Heart left ventricle (tissue), 16 donors: ENCODE data around the gene TRIM9. TPM values are rescaled to one million over a fixed set of nuclear protein-coding genes. Genes with fewer than 3 reads are reported as not detected.
A peak's percentile ranks its signal among the peaks of the same experiment; 100 is the strongest.

ENCODE experiments used
- ATAC-seq, 4 donors: fragments of 200-7000 bp; cut with Tn5 transposase; one replicate each; pipeline ENCODE4 v1.9.1; 2020 to 2022; ENCODE audit warnings: moderate library complexity in 4 of 4, mild to moderate bottlenecking in 3 of 4, moderate number of reproducible peaks in 1 of 4
- DNase-seq, 5 donors: peaks; one replicate each; pipeline ENCODE4 v3.0.0-alpha.2; 2020
- H3K27ac ChIP-seq, 12 donors: fragments of 200-600 bp; sonication (generic) in 4 of 12; one replicate each; pipeline versions ENCODE4 v1.5.0 to v1.8.0; 2016 to 2022; ENCODE audit warnings: mild to moderate bottlenecking in 2 of 12
- H3K27me3 ChIP-seq, 9 donors: fragments of 200-600 bp; sonication (generic) in 2 of 9; one replicate each; pipeline versions ENCODE4 v1.5.1 to v1.8.0; 2016 to 2022; ENCODE audit warnings: mild to moderate bottlenecking in 3 of 9
- H3K36me3 ChIP-seq, 9 donors: fragments of 200-600 bp; sonication (generic) in 2 of 9; one replicate each; pipeline versions ENCODE4 v1.5.0 to v1.8.0; 2018 to 2022; ENCODE audit warnings: mild to moderate bottlenecking in 2 of 9
- H3K4me1 ChIP-seq, 12 donors: fragments of 200-600 bp; sonication (generic) in 4 of 12; one replicate each; pipeline versions ENCODE4 v1.5.0 to v1.8.0; 2016 to 2022; ENCODE audit warnings: mild to moderate bottlenecking in 3 of 12
- H3K4me3 ChIP-seq, 12 donors: fragments of 200-600 bp; sonication (generic) in 4 of 12; one replicate each; pipeline versions ENCODE4 v1.5.0 to v1.8.0; 2017 to 2022; ENCODE audit warnings: mild to moderate bottlenecking in 9 of 12, moderate library complexity in 4 of 12
- H3K9me3 ChIP-seq, 12 donors: fragments of 200-600 bp; sonication (generic) in 4 of 12; one replicate each; pipeline versions ENCODE4 v1.5.0 to v1.8.0; 2016 to 2022; ENCODE audit warnings: mild to moderate bottlenecking in 1 of 12
- CTCF ChIP-seq, 12 donors: fragments of 200-600 bp; sonication (generic) in 4 of 12; IDR thresholded peaks; one replicate each; pipeline versions ENCODE4 v1.5.0 to v1.8.0; 2018 to 2022; ENCODE audit warnings: antibody characterized with exemption in 12 of 12, mild to moderate bottlenecking in 5 of 12
- POLR2A ChIP-seq, 2 donors: fragments of 450-650 bp; IDR thresholded peaks; one replicate each; pipeline ENCODE4 v1.6.1; 2017; ENCODE audit warnings: antibody characterized with exemption in 2 of 2, mild to moderate bottlenecking in 2 of 2, moderate library complexity in 2 of 2
- WGBS, 4 donors: extraction: QIAGEN DNeasy Blood & Tissue Kit in 2 of 4; methylation state at CpG; one replicate each; pipeline versions ENCODE4 v1.1.5 to v1.1.7; 2013 to 2018; 5-methylcytosine and 5-hydroxymethylcytosine counted together
- intact Hi-C, 10 donors: fragments of 100-400 bp; cut with DNase I; formaldehyde crosslinking; loops; one replicate each; pipeline versions ENCODE4 v1.11.1 to v1.14.2; 2022
- polyA plus RNA-seq, 2 donors: library from polyadenylated mRNA; stranded (reverse); fragments of 200-250 nt; gene quantifications; one replicate each; pipeline ENCODE4 v1.2.3, GENCODE V29; 2013
- total RNA-seq, 9 donors: library from RNA; depleted of rRNA in 2 of 9; stranded (reverse); fragments of >200 nt in 2 of 9; fragmentation: NEBNext Ultra II Directional in 3 of 9; extraction: Animal tissue kit (Norgen Biotek cat#: 25700) in 3 of 9; gene quantifications; one replicate each; pipeline versions ENCODE4 v1.1.0 to v1.2.4, GENCODE V29; 2016 to 2023
- donor health status: ischemic (EF 13 %, LVEDD 7.1; RV severe dilation, severe dysfunction).
- donor health status: healthy with polysubstance abuse.
- donor health status: DM: no; HTN: yes; CAD: no.
- donor health status: DM: no; HTN: no; CAD: no.
- donor health status: ischemic (EF 25% LVEDD 6.9; RV normal size, moderate dysfunction).
- donor health status: ischemic (EF 25% LVEDD 5.7; RV mildly dilated, moderate dysfunction).
- donor health status: healthy.
- donor health status: DM: yes; HTN: yes; CAD: no.
- donor health status: ischemic (EF 35%, LVEDD 5.7; RV mildly dilated, moderate dysfunction).
- donor health status: nonischemic (EF 11% LVEDD 7.7; RV severe dilation, severe dysfunction).
- donor health status: DM: yes; HTN: yes; CAD: no.
- donor health status: PGD.
- donor health status: ischemic (EF 29% LVEDD 5.4; RV normal size, mild dysfunction).
- donor health status: nonischemic (EF 23%, LVEDD 6.1; RV moderate dilation, normal function).

The TRIM9 gene
- total and polyA plus RNA-seq, 11 donors = 0.20 to 1.7 (median 0.50) TPM

GRCh38 chr14:51104467-51104866 lies 9.6 kb upstream of the TRIM9 start:
- H3K4me1 ChIP-seq = no peaks in the 10 kb centered on the region
- no peaks in the 10 kb centered on the region for H3K36me3 ChIP-seq
- intact Hi-C loops = no loop called here
- TF ChIP-seq CTCF (IDR thresholded peaks at IDR 0.05) (no peak), POLR2A (IDR thresholded peaks at IDR 0.05) (no peak)
- H3K9me3 ChIP-seq = no peaks in the 10 kb centered on the region
- H3K4me3 ChIP-seq = no peak overlapping the region
- DNase-seq (no peak), ATAC-seq (no peak)
- H3K27me3 ChIP-seq = peaks cover 0 to 13% (median 0%) of the 10 kb centered on the region in 9 donors
- H3K27ac ChIP-seq = no peak overlapping the region

GRCh38 chr14:51097287-51097686 lies 2.4 kb upstream of the TRIM9 start:
- intact Hi-C loops = loop anchor here in 1 of 10 donors (10.0 kb wide), 1 partner anchor 142 kb away; no protein-coding TSS in a partner anchor
- ATAC-seq = no peak
- peaks cover 8 to 61% (median 32%) of the 10 kb centered on the region in 9 donors for H3K27me3 ChIP-seq

GRCh38 chr14:51096870-51097269 lies 2.0 kb upstream of the TRIM9 start:
- Histone ChIP-seq H3K9me3 (no peaks in the 10 kb centered on the region), H3K27me3 (peaks cover 8 to 62% (median 34%) of the 10 kb centered on the region in 9 donors), H3K4me3 (no peak overlapping the region), H3K4me1 (peaks cover 0 to 29% (median 9%) of the 10 kb centered on the region in 12 donors), H3K27ac (no peak overlapping the region), H3K36me3 (no peaks in the 10 kb centered on the region)
- DNase-seq = no peak
- no peak for ATAC-seq
- TF ChIP-seq POLR2A (IDR thresholded peaks at IDR 0.05) (no peak), CTCF (IDR thresholded peaks at IDR 0.05) (no peak)
- intact Hi-C loops = loop anchor here in 1 of 10 donors (10.0 kb wide), 1 partner anchor 142 kb away; no protein-coding TSS in a partner anchor
- 94 to 98% (median 96%) methylated on average over 2 of the region's 2 CpGs for WGBS, 4 donors

More at GRCh38 chr14:51097287-51097686, 2.4 kb upstream of the TRIM9 start:
- H3K36me3 ChIP-seq = no peaks in the 10 kb centered on the region
- WGBS, 4 donors = 84 to 94% (median 90%) methylated on average over 1 of the region's 1 CpG
- H3K4me1 ChIP-seq = peaks cover 0 to 29% (median 9%) of the 10 kb centered on the region in 12 donors
- H3K27ac ChIP-seq = no peak overlapping the region
- H3K9me3 ChIP-seq = no peaks in the 10 kb centered on the region
- DNase-seq = no peak
- no peak overlapping the region for H3K4me3 ChIP-seq
- TF ChIP-seq CTCF (IDR thresholded peaks at IDR 0.05) (no peak), POLR2A (IDR thresholded peaks at IDR 0.05) (no peak)

- peaks cover 0 to 29% (median 9%) of the 10 kb centered on the region in 12 donors for H3K4me1 ChIP-seq
- H3K4me3 ChIP-seq = peak overlapping the region; percentile 7 to 77 (median 64)
- peak in 2 of 4 donors; percentile 2 to 13 for ATAC-seq
- no peaks in the 10 kb centered on the region for H3K36me3 ChIP-seq
- DNase-seq = peak in 1 of 5 donors; percentile 41
- TF ChIP-seq POLR2A (IDR thresholded peaks at IDR 0.05) = no peak
- TF ChIP-seq CTCF (IDR thresholded peaks at IDR 0.05) = no peak
- H3K27ac ChIP-seq = peak overlapping the region; percentile 6 to 82 (median 67)
- H3K27me3 ChIP-seq = peaks cover 8 to 62% (median 34%) of the 10 kb centered on the region in 9 donors
- 18 to 25% (median 20%) methylated on average over 19 of the region's 19 CpGs for WGBS, 4 donors
- no peaks in the 10 kb centered on the region for H3K9me3 ChIP-seq
- intact Hi-C loops = loop anchor here in 1 of 10 donors (10.0 kb wide), 1 partner anchor 141 kb away; no protein-coding TSS in a partner anchor
Measured at GRCh38 chr14:51095854-51096823, 1.2 kb upstream of the TRIM9 start.
